SK-N-SH (cell line): ENCODE data around the gene DPH7. TPM values are rescaled to one million over a fixed set of nuclear protein-coding genes. Genes with fewer than 3 reads are reported as not detected.

ENCODE experiments used
- CTCF ChIA-PET: fragments of 300-600, 350-600 bp; formaldehyde crosslinking; extraction: SDS; loops from one replicate; lab custom pipeline; 2021; lab: Yijun Ruan, JAX
- POLR2A ChIA-PET: fragments of 350-600 bp; sonication (Branson Sonifier 250); formaldehyde crosslinking; extraction: SDS; loops from one replicate; lab custom pipeline; 2020; ENCODE audit warnings: antibody characterized with exemption, inconsistent platforms; lab: Yijun Ruan, JAX
- DNase-seq: peaks from one replicate; pipeline ENCODE4 v3.0.0; 2012
- H2AFZ ChIP-seq: fragments of 200-600 bp; sonication (generic); 2 replicates; pipeline ENCODE4 v1.8.1; 2016; ENCODE audit warnings: antibody characterized with exemption, mild to moderate bottlenecking, low read depth
- H3F3A ChIP-seq: fragments of 200-600 bp; sonication (generic); replicated peaks from 2 replicates; pipeline ENCODE3; 2016; ENCODE audit warnings: antibody characterized with exemption, mild to moderate bottlenecking; ENCODE audit not compliant: insufficient read depth
- H3K27ac ChIP-seq, 2 experiments: fragments of 200-500 bp in 1 of 2; fragments of 200-600 bp in 1 of 2; sonication (Bioruptor generic) in 1 of 2; sonication (generic), shearing (Covaris generic) in 1 of 2; 2 replicates each; pipeline versions ENCODE4 v1.5.1 to v1.6.1; 2014 to 2016; ENCODE audit warnings: low read depth in 2 of 2, inconsistent platforms in 1 of 2, low read length in 1 of 2, mild to moderate bottlenecking in 1 of 2, mixed read lengths in 1 of 2
- H3K27me3 ChIP-seq: fragments of 200-600 bp; sonication (generic), shearing (Covaris generic); 2 replicates; pipeline ENCODE4 v1.6.1; 2016; ENCODE audit warnings: mixed run types; ENCODE audit not compliant: insufficient read depth
- H3K36me3 ChIP-seq, 2 experiments: fragments of 200-500 bp in 1 of 2; fragments of 200-600 bp in 1 of 2; sonication (Bioruptor generic) in 1 of 2; sonication (generic) in 1 of 2; replicated peaks in 1 of 2; 2 replicates each; pipeline versions ENCODE3 to v1.5.1; 2014 to 2016; ENCODE audit warnings: low read length in 1 of 2, mild to moderate bottlenecking in 1 of 2; ENCODE audit not compliant: insufficient read depth in 2 of 2, control insufficient read depth in 1 of 2
- H3K4me1 ChIP-seq, 2 experiments: fragments of 200-500 bp in 1 of 2; fragments of 200-600 bp in 1 of 2; sonication (Bioruptor generic) in 1 of 2; sonication (generic), shearing (Covaris generic) in 1 of 2; 2 replicates each; pipeline versions ENCODE4 v1.5.1 to v1.6.1; 2014 to 2016; ENCODE audit warnings: low read depth in 1 of 2, low read length in 1 of 2, mixed run types in 1 of 2; ENCODE audit not compliant: insufficient read depth in 2 of 2, control insufficient read depth in 1 of 2
- H3K4me2 ChIP-seq: fragments of 200-600 bp; sonication (generic), shearing (Covaris generic); 2 replicates; pipeline ENCODE4 v1.6.1; 2017; ENCODE audit warnings: mixed run types
- H3K4me3 ChIP-seq, 2 experiments: fragments of 200-500 bp in 1 of 2; fragments of 200-600 bp in 1 of 2; sonication (Bioruptor generic) in 1 of 2; sonication (generic), shearing (Covaris generic) in 1 of 2; 2 replicates each; pipeline versions ENCODE4 v1.5.1 to v1.8.1; 2014 to 2016; ENCODE audit warnings: low read depth in 2 of 2, inconsistent platforms in 1 of 2, low read length in 1 of 2, mild to moderate bottlenecking in 1 of 2, mixed read lengths in 1 of 2, moderate library complexity in 1 of 2
- H3K79me2 ChIP-seq: fragments of 200-600 bp; sonication (generic); 2 replicates; pipeline ENCODE4 v1.8.1; 2017; ENCODE audit warnings: mild to moderate bottlenecking; ENCODE audit not compliant: insufficient read depth
- H3K9ac ChIP-seq: fragments of 200-600 bp; sonication (generic); 2 replicates; pipeline ENCODE4 v1.6.1; 2017; ENCODE audit warnings: mixed run types
- H3K9me2 ChIP-seq: fragments of 200-600 bp; sonication (generic); 2 replicates; pipeline ENCODE4 v1.6.1; 2017; ENCODE audit warnings: mixed run types
- H3K9me3 ChIP-seq: fragments of 200-600 bp; sonication (generic); 2 replicates; pipeline ENCODE4 v1.6.1; 2017; ENCODE audit warnings: mixed run types, mild to moderate bottlenecking, moderate library complexity
- H4K20me1 ChIP-seq: fragments of 200-600 bp; sonication (generic); 2 replicates; pipeline ENCODE4 v1.6.1; 2017; ENCODE audit warnings: mild to moderate bottlenecking, mixed run types; ENCODE audit not compliant: insufficient read depth
- CHD2 ChIP-seq: fragments of 150-350 bp; IDR thresholded peaks from 2 replicates; pipeline ENCODE4 v1.6.1; 2018; ENCODE audit warnings: low read length; ENCODE audit not compliant: partially characterized antibody
- FOXM1 ChIP-seq: IDR thresholded peaks from 2 replicates; pipeline ENCODE4 v1.4.0; 2012; ENCODE audit warnings: low read depth, mild to moderate bottlenecking
- GATA2 ChIP-seq: sonication (generic); formaldehyde crosslinking; IDR thresholded peaks from 2 replicates; pipeline ENCODE4 v1.5.0; 2020; ENCODE audit warnings: mild to moderate bottlenecking, missing genetic modification reagents
- MEF2A ChIP-seq: IDR thresholded peaks from 2 replicates; pipeline ENCODE4 v1.4.0; 2012; ENCODE audit warnings: low read depth, borderline replicate concordance
- NFIC ChIP-seq: IDR thresholded peaks from 2 replicates; pipeline ENCODE4 v1.4.0; 2012; ENCODE audit warnings: borderline replicate concordance
- NRF1 ChIP-seq: IDR thresholded peaks from 2 replicates; pipeline ENCODE4 v1.6.1; 2012; ENCODE audit warnings: low read depth, mild to moderate bottlenecking, low read length
- POLR2AphosphoS5 ChIP-seq: IDR thresholded peaks from 2 replicates; pipeline ENCODE4 v1.6.1; 2012; ENCODE audit warnings: low read depth, low read length
- RCOR1 ChIP-seq: fragments of 150-350 bp; IDR thresholded peaks from 2 replicates; pipeline ENCODE4 v1.6.1; 2017; ENCODE audit warnings: antibody characterized with exemption, low read length
- RFX5 ChIP-seq: IDR thresholded peaks from 2 replicates; pipeline ENCODE4 v1.6.1; 2012; ENCODE audit warnings: mild to moderate bottlenecking, improper control_type of control experiment, low read length
- RXRA ChIP-seq: IDR thresholded peaks from 2 replicates; pipeline ENCODE4 v1.4.0; 2012; ENCODE audit warnings: low read depth, mild to moderate bottlenecking, borderline replicate concordance
- TAF1 ChIP-seq: IDR thresholded peaks from 2 replicates; pipeline ENCODE4 v1.6.1; 2012; ENCODE audit warnings: low read depth, mild to moderate bottlenecking, low read length, moderate library complexity, borderline replicate concordance
- TCF12 ChIP-seq: IDR thresholded peaks from 2 replicates; pipeline ENCODE4 v1.4.0; 2012
- TEAD4 ChIP-seq: IDR thresholded peaks from 2 replicates; pipeline ENCODE4 v1.4.0; 2012; ENCODE audit warnings: mild to moderate bottlenecking, borderline replicate concordance; ENCODE audit not compliant: insufficient read depth
- WGBS: methylation state at CpG from one replicate; pipeline ENCODE4 v1.1.6; 2017; ENCODE audit warnings: low lambda C conversion rate; 5-methylcytosine and 5-hydroxymethylcytosine counted together
- polyA plus RNA-seq, 3 experiments: library from polyadenylated mRNA; depleted of rRNA; stranded (reverse); fragments of >200 nt; gene quantifications; 2 replicates each; pipeline ENCODE4 v1.2.3, GENCODE V29; 2012
- TF ChIP-seq, protein P1 (sequence below): IDR thresholded peaks from 2 replicates; pipeline ENCODE4 v1.6.1; 2012; ENCODE audit warnings: mild to moderate bottlenecking, low read depth, low read length, moderate library complexity
- TF ChIP-seq, protein P2 (sequence below): fragments of 150-350 bp; IDR thresholded peaks from 2 replicates; pipeline ENCODE4 v1.6.1; 2017; ENCODE audit warnings: antibody characterized with exemption, low read length, low read depth, borderline replicate concordance
- TF ChIP-seq, protein P3 (sequence below): fragments of 200-600 bp; sonication (generic); IDR thresholded peaks from 2 replicates; pipeline ENCODE4 v1.6.1; 2017; ENCODE audit warnings: antibody characterized with exemption, mild to moderate bottlenecking, moderate library complexity
- TF ChIP-seq, protein P4 (sequence below): IDR thresholded peaks from 2 replicates; pipeline ENCODE4; 2012
- TF ChIP-seq, protein P5 (sequence below): fragments of 150-350 bp; IDR thresholded peaks from 2 replicates; pipeline ENCODE4 v1.6.1; 2016; ENCODE audit warnings: mild to moderate bottlenecking, low read depth, low read length
- TF ChIP-seq, protein P6 (sequence below): IDR thresholded peaks from 2 replicates; pipeline ENCODE4 v1.4.0; 2012; ENCODE audit warnings: low read depth, borderline replicate concordance
- TF ChIP-seq, protein P7 (sequence below): IDR thresholded peaks from 2 replicates; pipeline ENCODE4 v1.4.0; 2012; ENCODE audit warnings: low read depth

Gene DPH7
- polyA plus RNA-seq, 1 of the 3 experiments (the other 2 are of a cell fraction) = 59.9 TPM

DNA sequence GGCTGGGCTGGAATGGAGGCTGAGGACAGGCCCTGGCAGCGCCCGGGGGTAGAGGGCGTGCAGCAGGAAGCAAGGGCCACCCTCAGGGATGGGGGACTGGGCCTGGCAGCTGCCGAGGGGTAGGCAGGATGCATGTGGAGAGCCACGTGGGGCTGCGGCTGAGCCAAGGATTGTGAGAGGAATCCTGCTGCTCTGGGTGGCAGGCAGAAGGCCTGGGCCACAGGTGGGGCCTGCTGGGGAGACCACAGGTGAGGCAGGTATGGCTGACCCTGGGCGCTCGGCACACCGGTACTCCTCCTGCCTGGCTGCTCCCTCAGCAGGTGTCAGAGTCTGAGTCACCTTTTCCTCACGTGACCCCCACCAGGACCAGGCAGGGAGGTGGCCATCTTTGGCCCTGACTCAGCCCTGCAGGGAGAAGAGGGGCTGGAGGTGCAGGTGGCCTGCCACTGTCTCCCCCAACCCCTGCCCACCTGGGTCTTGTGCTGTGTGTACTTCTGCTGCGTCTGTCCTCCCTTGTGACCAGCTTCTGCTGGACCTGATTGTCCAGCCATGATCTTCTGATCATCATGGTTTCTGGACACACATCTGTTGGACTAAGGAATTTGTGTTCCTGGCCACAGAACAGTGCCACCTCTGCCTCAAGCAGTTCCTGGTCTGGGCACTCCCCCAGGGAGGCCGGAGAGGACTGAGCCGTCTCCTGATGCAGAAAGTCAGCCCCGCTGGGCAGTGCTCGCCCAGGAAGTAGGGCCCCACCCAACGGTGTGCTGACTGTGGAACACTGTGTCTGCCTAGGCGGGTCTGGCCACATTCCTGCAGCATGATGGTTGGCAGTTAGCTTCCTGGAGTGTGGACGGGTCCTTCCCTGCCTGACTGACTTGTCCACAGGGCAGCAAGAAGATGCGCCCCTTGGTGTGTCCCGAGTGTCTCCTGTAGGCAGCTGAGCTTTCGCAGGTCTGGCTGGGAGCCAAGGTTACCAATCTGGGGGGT, 33.2 kb upstream of the DPH7 start:
- Histone ChIP-seq H3K9ac (peak overlapping the region; percentile 49; the same call in 1 of the 2 replicates), H3K4me1 (peaks cover 16 to 18% of the 10 kb centered on the region in 2 experiments; a peak in 3 of 4 replicates), H3K36me3 (peaks cover 3 to 24% of the 10 kb centered on the region in 2 experiments), H3K79me2 (peaks cover 62% of the 10 kb centered on the region), H3K27me3 (no peaks in the 10 kb centered on the region), H3F3A (peaks cover 8% of the 10 kb centered on the region), H3K27ac (peak overlapping the region; percentile 40 to 60), H3K4me3 (no peak overlapping the region), H3K9me2 (no peaks in the 10 kb centered on the region), H3K9me3 (no peaks in the 10 kb centered on the region), H3K4me2 (peak overlapping the region; percentile 51), H4K20me1 (no peaks in the 10 kb centered on the region; the same call in 1 of the 2 replicates), H2AFZ (no peak overlapping the region)
- peak; percentile 36 for DNase-seq
- 54% methylated on average over 14 of the region's 21 CpGs for WGBS
- ChIA-PET CTCF (no interaction called here), POLR2A (no interaction called here)
- TF ChIP-seq TEAD4 (no peak), RXRA (no peak), POLR2AphosphoS5 (0 out of 2 replicates have a peak, but pooled peaks have one; percentile 15), RFX5 (no peak), RCOR1 (no peak), MEF2A (no peak), TCF12 (no peak), NRF1 (no peak), FOXM1 (no peak), GATA2 (CRISPR knock-in tag) (no peak), TAF1 (0 out of 2 replicates have a peak, but pooled peaks have one; percentile 29), NFIC (peak; percentile 35; the same call in 1 of the 2 replicates), CHD2 (no peak)
- TF ChIP-seq, protein P1, sequence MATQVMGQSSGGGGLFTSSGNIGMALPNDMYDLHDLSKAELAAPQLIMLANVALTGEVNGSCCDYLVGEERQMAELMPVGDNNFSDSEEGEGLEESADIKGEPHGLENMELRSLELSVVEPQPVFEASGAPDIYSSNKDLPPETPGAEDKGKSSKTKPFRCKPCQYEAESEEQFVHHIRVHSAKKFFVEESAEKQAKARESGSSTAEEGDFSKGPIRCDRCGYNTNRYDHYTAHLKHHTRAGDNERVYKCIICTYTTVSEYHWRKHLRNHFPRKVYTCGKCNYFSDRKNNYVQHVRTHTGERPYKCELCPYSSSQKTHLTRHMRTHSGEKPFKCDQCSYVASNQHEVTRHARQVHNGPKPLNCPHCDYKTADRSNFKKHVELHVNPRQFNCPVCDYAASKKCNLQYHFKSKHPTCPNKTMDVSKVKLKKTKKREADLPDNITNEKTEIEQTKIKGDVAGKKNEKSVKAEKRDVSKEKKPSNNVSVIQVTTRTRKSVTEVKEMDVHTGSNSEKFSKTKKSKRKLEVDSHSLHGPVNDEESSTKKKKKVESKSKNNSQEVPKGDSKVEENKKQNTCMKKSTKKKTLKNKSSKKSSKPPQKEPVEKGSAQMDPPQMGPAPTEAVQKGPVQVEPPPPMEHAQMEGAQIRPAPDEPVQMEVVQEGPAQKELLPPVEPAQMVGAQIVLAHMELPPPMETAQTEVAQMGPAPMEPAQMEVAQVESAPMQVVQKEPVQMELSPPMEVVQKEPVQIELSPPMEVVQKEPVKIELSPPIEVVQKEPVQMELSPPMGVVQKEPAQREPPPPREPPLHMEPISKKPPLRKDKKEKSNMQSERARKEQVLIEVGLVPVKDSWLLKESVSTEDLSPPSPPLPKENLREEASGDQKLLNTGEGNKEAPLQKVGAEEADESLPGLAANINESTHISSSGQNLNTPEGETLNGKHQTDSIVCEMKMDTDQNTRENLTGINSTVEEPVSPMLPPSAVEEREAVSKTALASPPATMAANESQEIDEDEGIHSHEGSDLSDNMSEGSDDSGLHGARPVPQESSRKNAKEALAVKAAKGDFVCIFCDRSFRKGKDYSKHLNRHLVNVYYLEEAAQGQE = no peak
- TF ChIP-seq, protein P2, sequence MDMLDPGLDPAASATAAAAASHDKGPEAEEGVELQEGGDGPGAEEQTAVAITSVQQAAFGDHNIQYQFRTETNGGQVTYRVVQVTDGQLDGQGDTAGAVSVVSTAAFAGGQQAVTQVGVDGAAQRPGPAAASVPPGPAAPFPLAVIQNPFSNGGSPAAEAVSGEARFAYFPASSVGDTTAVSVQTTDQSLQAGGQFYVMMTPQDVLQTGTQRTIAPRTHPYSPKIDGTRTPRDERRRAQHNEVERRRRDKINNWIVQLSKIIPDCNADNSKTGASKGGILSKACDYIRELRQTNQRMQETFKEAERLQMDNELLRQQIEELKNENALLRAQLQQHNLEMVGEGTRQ = no peak
- TF ChIP-seq, protein P3, sequence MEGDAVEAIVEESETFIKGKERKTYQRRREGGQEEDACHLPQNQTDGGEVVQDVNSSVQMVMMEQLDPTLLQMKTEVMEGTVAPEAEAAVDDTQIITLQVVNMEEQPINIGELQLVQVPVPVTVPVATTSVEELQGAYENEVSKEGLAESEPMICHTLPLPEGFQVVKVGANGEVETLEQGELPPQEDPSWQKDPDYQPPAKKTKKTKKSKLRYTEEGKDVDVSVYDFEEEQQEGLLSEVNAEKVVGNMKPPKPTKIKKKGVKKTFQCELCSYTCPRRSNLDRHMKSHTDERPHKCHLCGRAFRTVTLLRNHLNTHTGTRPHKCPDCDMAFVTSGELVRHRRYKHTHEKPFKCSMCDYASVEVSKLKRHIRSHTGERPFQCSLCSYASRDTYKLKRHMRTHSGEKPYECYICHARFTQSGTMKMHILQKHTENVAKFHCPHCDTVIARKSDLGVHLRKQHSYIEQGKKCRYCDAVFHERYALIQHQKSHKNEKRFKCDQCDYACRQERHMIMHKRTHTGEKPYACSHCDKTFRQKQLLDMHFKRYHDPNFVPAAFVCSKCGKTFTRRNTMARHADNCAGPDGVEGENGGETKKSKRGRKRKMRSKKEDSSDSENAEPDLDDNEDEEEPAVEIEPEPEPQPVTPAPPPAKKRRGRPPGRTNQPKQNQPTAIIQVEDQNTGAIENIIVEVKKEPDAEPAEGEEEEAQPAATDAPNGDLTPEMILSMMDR = no peak
- TF ChIP-seq, protein P4, sequence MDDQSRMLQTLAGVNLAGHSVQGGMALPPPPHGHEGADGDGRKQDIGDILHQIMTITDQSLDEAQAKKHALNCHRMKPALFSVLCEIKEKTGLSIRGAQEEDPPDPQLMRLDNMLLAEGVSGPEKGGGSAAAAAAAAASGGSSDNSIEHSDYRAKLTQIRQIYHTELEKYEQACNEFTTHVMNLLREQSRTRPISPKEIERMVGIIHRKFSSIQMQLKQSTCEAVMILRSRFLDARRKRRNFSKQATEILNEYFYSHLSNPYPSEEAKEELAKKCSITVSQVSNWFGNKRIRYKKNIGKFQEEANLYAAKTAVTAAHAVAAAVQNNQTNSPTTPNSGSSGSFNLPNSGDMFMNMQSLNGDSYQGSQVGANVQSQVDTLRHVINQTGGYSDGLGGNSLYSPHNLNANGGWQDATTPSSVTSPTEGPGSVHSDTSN = peak; percentile 26; the same call in 1 of the 2 replicates
- TF ChIP-seq, protein P5, sequence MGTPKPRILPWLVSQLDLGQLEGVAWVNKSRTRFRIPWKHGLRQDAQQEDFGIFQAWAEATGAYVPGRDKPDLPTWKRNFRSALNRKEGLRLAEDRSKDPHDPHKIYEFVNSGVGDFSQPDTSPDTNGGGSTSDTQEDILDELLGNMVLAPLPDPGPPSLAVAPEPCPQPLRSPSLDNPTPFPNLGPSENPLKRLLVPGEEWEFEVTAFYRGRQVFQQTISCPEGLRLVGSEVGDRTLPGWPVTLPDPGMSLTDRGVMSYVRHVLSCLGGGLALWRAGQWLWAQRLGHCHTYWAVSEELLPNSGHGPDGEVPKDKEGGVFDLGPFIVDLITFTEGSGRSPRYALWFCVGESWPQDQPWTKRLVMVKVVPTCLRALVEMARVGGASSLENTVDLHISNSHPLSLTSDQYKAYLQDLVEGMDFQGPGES = no peak
- TF ChIP-seq, protein P6, sequence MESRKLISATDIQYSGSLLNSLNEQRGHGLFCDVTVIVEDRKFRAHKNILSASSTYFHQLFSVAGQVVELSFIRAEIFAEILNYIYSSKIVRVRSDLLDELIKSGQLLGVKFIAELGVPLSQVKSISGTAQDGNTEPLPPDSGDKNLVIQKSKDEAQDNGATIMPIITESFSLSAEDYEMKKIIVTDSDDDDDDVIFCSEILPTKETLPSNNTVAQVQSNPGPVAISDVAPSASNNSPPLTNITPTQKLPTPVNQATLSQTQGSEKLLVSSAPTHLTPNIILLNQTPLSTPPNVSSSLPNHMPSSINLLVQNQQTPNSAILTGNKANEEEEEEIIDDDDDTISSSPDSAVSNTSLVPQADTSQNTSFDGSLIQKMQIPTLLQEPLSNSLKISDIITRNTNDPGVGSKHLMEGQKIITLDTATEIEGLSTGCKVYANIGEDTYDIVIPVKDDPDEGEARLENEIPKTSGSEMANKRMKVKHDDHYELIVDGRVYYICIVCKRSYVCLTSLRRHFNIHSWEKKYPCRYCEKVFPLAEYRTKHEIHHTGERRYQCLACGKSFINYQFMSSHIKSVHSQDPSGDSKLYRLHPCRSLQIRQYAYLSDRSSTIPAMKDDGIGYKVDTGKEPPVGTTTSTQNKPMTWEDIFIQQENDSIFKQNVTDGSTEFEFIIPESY = no peak
- TF ChIP-seq, protein P7, sequence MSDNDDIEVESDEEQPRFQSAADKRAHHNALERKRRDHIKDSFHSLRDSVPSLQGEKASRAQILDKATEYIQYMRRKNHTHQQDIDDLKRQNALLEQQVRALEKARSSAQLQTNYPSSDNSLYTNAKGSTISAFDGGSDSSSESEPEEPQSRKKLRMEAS = peak; percentile 59; the same call in 1 of the 2 replicates
